CD4-positive, alpha-beta T cell treated with Interleukin-17A for 1 hour (primary cell): ENCODE results near the gene MIA2.
"Not testable (repeated sequence)": the region's sequence is repeated elsewhere in the genome, so short reads cannot be mapped to it uniquely, and the experiment has no call there.

ENCODE experiments used
- DNase-seq: peaks from one replicate; pipeline ENCODE4 v3.0.0-alpha.2; 2020

Gene MIA2, protein sequence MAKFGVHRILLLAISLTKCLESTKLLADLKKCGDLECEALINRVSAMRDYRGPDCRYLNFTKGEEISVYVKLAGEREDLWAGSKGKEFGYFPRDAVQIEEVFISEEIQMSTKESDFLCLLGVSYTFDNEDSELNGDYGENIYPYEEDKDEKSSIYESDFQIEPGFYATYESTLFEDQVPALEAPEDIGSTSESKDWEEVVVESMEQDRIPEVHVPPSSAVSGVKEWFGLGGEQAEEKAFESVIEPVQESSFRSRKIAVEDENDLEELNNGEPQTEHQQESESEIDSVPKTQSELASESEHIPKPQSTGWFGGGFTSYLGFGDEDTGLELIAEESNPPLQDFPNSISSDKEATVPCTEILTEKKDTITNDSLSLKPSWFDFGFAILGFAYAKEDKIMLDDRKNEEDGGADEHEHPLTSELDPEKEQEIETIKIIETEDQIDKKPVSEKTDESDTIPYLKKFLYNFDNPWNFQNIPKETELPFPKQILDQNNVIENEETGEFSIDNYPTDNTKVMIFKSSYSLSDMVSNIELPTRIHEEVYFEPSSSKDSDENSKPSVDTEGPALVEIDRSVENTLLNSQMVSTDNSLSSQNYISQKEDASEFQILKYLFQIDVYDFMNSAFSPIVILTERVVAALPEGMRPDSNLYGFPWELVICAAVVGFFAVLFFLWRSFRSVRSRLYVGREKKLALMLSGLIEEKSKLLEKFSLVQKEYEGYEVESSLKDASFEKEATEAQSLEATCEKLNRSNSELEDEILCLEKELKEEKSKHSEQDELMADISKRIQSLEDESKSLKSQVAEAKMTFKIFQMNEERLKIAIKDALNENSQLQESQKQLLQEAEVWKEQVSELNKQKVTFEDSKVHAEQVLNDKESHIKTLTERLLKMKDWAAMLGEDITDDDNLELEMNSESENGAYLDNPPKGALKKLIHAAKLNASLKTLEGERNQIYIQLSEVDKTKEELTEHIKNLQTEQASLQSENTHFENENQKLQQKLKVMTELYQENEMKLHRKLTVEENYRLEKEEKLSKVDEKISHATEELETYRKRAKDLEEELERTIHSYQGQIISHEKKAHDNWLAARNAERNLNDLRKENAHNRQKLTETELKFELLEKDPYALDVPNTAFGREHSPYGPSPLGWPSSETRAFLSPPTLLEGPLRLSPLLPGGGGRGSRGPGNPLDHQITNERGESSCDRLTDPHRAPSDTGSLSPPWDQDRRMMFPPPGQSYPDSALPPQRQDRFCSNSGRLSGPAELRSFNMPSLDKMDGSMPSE (N-terminal part only)

DNA sequence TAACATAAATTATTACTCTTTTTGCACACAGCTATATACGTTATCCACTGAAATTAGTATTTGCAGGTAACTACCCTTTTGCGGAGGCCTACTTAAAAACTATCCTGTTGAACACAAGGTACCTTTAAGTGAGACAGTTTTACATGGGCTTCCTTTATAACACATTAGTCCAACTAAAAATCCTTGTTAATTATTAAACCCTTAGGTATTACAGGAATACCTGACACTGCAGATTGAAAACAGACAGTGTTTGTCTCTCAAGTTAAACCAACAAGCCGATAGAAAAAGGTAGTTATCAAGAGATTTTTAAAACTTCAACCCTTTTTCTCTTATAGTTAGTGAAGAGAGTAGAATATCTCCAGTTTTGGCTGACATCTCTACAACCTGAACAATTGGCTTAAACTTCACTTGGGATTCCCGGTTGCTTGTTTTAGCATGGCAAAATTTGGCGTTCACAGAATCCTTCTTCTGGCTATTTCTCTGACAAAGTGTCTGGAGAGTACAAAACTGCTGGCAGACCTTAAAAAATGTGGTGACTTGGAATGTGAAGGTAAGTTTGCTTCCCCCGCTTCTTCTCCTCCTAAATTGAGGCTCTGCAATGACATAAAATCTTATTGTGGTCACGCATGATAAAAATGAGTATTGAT, at the start of gene MIA2:
Gene MIA2 (plus strand): TSS at position 236 of the 647 bp plus-strand sequence. CDS start 200 bp downstream, at position 436.
- no peak for DNase-seq

DNA sequence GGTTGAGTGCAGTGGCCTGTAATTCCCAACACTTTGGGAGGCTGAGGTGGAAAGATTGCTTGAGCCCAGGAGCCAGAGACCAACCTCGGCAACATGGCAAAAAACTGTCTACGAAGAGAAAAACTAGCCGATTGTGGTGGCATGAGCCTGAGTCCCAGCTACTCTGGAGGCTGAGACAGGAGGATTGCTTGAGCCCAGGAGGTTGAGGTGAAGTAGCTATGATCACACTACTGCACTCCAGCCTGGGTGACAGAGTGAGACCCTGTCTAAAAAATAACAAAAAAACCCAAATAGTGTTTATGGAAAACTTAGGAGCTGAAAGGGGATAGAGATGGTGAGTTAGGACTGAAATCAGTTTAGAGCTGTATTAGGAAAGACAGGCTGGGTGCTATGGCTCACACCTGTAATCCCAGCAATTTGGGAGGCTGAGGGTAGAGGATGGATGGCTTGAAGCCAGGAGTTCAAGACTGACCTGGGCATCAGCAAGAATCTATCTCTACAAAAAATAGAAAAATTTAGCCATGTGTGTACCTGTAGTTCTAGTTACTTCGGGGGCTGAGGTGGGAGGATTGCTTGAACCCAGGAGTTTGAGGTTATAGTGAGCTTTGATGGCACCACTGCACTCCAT, 49.0 kb upstream of the MIA2 start:
- DNase-seq = no peak

DNA sequence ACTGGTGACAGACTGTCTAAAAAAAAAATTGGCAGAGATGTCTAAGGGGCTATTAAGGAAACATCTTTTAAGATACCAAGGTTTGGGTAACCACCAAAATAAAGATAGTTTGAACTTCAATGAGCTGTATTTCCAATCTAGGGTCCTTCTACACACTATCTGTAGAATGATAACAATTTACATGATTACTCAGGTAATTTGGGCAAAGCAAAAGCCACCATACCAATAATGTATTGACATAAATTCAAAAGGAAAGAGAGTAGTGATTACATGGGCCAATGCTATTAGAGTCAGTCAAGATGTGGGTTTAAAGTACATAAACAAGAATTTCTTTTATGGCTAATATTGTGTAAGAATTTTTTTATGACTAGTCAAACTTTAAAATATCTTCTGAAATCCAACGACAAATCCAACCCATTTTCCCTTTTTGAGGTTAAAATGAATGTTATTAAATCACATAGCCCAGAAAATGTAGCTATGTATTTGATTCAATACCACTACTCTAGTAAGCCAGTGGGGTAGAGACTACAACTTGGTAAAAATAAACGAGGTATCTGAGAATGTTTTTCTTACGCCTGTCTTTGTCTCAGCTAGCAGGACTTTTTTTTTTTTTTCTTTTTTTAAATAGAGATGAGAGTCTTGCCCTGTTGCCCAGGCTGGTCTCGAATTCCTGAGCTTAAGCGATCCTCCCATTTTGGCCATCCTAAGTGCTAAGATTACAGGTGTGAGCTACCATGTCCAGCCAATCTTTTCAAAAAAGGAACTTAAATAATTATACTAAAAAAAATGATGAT, 48.3 kb upstream of the MIA2 start:
- DNase-seq = no peak

DNA sequence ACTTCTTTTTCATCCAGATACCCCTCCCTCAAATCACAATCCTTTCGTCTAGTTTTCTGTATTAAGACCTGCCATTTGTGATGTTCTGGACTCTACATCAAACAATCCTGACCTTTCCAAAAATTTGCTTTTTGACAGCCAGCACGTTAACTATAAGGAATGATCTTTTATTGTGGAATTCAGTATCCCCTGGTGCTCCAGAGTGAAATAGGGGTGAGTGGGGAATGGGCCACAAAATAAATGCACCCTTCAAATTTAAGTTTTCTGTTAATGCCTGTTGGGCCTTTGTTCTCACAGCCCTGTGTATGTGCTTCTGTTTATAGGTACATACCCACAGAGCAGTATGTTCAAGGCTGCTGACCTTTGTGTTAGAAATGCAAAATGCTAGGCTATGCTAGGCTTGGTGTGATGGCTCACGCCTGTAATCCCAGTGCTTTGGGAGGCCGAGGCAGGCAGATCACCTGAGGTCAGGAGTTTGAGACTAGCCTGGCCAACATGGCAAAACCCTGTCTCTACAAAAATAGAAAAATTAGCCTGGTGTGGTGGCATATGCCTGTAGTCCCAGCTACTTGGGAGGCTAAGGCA, 46.7 kb upstream of the MIA2 start:
- DNase-seq = no peak

DNA sequence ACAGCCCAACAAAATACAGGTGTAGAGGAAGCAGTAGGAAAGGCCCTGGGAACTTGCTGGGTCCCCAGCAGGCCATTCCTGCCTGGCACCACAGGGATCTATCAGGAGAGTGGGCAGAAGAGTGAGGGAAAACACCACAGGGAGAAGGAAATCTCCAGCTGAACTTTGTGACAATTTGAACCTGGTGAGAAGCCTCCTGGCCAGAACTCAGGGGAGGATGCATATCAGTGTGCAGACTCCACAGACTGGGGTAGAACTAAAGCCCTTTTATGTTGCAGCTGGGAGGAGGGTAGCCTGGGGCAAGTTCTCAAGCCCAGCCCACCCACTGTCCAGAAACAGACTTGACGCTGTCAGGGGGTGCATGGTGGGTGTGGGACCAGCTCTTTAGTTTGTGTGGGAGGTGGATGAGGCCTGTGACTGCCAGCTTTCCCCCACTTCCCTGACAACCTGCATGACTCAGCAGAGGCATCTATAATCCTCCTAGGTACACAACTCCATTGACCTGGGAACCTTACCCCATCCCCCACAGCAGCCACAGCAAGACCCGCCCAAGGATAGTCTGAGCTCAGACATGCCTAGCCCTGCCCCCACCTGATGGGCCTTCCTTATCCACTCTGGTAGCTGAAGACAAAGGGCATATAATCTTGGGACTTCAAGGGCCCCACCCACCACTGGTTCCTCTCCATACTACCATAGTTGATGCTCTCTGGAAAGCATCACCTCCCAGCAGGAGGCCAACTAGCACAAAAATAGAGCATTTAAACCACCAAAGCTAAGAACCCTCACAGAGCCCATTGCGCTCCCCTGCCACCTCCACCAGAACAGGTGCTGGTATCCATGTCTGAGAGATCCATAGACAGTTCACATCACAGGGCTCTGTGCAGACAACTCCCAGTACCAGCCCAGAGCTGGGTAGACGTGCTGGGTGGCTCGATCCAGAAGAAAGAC, 29.8 kb upstream of the MIA2 start:
- no peak for DNase-seq

DNA sequence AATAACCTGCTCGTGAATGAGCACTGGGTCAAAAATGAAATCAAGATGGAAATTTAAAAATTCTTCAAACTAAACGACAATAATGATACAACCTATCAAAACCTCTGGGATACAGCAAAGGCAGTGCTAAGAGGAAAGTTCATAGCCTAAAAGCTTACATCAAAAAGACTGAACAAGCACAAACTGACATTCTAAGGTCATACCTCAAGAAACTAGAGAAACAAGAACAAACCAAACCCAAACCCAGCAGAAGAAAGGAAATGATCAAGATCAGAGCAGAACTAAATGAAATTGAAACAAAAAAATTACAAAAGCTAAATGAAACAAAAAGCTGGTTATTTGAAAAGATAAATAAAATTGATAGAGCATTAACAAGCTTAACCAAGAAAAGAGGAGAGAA, 26.3 kb upstream of the MIA2 start:
- DNase-seq = not testable (repeated sequence)

DNA sequence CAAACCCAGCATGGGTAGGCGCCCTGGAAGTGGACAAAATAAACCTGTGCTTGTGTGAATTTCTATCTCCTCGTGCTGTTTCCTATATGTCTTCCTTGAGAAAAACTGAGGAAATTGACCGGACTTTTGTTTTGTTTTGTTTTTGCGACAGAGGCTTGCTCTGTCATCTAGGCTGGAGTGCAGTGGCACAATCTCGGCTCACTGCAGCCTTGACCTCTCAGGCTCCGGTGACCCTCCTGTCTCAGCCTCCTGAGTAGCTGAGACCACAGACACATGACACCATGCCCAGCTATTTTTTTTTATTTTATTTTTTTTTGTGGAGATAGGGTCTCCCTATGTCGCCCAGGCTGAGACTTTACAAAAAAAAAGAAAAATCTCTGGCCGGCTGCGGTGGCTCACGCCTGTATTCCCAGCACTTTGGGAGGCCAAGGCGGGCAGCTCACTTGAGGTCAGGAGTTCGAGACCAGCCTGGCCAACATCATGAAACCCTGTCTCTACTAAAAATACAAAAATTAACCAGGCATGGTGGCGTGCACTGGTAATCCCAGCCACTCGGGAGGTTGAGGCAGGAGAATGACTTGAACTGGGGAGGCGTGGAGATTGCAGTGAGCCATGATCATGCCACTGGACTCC, 22.5 kb upstream of the MIA2 start:
- no peak for DNase-seq

DNA sequence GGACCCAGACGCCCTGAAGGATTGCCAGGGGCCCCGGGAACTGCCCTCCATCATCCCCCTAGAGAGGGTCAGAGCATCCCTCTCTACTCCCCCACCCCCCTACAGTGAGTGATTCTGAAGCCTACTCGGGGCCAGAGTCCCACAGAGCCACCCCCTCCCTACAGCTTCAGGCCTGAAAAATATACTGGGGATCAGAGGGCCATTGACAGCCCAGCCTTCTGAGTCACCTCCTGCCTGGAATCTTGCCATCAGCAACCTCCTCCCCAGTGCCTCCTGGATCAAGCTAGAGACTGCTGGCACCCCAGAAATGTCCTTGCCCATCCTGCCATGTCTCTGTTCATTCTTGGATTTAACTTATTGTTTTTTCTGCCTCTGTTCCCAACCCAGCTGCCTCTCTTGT, 21.7 kb upstream of the MIA2 start:
- DNase-seq = no peak

DNA sequence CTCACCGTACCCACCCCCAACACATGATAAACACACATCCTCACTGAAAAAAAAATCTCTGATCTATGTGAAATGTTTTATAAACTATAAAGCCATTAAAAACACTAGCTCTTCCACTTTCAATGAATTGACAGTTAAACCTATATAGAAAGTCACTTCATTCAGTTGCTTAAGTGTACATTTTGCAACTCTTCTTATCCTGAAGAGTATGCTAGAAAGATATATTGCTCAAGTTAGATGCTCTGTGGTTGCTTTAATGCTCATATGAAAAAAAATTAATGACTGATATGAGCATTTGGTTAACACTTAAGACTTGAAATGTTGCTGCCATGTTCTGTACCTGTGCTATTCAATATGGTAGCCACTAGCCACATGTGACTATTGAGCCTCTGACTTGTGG, 21.0 kb upstream of the MIA2 start:
- DNase-seq = no peak

DNA sequence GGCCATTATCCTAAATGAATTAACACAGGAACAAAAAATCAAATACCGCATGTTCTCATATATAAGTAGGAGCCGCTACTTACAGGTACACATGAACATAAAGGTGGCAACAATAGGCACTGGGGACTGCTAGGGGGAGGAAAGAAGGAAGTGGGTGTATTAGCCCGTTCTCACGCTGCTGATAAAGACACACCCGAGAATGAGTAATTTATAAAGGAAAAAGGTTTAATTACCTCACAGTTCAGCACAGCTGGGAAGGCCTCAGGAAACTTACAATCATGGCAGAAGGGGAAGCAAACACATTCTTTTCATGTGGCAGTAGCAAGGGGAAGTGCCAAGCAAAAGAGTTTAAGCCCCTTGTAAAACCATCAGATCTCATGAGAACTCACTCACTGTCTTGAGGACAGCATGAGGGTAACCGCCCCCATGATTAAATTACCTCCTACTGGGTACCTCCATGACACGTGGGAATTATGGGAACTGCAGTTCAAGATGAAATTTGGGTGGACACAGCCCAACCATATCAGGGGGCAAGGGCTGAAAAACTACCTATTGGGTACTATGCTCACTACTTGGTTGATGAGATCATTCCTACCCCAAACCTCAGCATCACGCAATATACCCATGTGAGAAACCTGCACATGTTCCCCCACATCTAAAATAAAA, 16.4 kb upstream of the MIA2 start:
- DNase-seq = no peak

DNA sequence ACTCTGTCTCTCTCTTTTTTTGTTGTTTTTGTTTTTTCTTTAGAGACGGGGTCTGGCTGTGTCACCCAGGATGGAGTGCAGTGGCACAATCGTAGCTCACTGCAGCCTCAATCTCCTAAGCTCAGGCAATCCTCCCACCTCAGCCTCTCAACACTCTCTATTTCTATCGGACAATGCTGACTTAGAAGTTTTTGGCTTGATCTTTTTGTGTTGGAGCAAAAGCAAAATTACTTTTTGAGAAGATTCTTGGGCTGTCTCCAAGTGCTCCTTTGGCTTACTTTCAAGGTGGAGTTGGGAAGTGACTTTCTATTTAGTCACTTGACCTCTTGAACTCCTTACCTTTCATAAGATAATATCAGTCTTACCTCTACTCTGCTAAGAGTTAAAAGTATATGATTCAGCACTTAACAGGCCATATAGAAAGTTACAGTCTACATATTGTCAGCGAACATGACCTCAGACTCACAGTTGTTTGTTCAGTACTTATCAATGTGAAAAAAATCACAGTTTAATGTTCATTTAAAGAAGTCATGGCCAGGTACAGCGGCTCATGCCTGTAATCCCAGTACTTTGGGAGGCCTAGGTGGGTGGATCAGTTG, 15.4 kb upstream of the MIA2 start:
- DNase-seq = no peak

DNA sequence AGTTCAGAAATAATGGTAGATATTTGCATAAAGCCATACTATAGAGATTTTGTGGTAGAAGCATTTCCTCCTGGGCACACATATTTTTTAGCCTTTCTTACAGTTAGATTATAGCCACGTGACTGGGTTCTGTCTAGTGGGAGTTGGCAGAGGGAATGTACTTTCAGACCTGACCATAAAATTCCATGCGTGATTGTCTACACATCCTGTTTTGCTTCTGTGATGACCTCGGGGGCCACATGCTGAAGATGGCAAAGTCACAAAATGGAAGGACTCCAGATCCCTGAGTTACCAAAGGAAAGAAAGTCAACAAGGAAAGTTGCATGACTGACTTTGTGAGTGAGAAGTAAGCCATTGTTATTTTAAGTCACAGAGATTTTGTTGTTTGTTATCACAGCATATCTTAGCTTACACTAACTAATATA, 14.6 kb upstream of the MIA2 start:
- no peak for DNase-seq

DNA sequence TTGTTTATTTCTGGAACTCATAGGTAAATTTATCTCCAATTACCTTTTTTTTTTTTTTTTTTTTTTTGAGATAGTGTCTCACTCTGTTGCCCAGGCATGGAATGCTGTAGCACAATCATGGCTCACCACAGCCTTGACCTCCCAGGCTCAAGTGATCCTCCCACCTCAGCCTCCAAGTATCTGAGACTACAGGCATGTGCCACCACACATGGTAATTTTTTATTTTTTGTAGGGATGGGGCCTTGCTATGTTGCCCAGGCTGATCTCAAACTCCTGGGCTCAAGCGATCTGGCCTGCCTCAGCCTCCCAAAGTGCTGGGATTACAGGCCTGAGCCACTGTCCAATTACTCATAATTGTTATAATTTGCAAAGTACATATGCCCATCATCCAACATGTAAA, 13.2 kb upstream of the MIA2 start:
- not testable (repeated sequence) for DNase-seq

DNA sequence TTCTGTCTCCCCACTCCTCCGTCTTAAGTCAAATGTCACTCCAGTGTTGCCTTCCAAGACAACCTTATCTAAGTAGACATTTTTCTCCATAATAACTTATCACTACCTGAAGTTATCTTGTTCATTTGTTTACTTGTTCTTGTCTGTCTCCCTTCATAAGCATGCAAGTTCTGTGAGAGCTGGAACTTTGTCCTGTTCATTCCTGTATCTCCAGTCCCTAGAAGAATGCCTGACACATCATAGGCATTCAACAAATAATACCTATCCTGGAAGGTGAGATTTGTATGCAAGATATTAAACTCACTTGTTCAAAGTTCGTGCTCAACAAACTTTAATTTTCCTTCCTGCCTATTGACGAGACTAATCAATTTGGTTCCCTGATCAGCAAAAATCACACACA, 5.7 kb upstream of the MIA2 start:
- DNase-seq = no peak

DNA sequence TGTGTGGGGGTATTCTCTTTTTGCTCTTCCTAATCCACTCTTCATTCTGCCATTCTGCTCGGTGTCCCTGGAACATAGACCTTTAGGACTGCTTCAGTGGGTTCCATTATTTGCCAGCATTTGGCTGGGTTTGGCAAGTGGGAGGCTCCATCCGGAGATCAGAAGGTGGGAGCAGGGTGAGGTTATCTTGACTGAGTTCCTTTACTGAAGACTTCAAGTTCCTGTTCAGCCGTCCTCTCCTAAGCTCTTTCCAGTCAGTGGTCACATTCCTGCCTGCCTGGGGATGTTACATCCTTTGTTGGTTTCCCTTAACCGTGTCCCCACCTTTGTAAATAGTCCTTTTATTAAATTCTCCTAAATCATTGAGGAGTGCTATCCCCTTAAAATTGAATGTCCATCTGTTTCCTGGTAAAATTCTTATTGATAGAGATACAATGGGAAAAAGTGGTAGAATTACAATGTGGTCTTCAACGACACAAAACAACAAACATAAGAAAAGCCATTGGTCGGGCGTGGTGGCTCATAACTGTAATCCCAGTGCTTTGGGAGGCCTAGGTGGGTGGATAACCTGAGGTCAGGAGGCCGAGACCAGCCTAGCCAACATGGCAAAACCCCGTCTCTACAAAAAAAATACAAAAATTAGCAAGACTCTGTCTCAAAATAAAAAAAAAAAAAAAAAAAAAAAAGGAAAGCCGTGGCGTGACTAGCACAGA, 5.0 kb upstream of the MIA2 start:
- peak; percentile 3 for DNase-seq

DNA sequence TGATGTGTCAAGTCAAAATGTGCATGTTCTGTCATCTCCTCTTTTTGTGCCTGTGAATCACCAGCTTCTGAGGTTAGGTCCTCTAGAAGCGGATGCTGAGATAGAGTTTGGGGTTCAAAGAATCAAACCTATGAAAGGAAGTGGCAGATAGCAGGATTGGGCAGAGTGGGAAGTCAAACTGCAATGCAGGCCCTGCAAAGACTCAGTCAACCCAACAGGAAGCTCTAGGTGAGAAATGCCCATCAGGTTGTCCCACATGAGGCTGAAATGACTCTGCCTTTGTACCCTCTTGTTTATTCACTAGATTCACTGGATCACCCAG, 4.5 kb upstream of the MIA2 start:
- peak; percentile 78 for DNase-seq

DNA sequence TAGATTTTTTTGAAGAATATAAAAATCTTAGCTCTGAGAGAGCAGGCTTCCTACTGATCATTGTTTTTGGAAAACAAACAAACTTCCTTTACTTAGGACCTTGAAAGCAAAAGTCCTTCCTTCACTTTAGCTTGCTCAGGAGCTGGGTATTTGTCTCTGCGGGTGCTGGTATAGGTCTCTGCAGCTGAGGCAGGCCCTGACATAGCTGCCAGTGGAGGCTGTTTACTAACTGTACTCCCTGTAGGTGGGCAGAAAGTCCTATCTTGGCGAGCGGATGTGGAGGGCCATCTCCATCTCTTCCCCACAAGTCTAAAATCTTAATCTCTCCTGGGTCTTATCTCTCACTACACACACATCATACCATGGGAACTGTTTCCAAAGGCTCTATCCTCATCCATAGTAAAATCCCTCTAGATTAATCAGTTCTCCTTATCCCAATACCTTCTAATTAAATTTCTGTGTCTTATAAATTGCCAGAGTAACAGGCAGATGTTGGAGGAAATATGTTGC, 4.1 kb upstream of the MIA2 start:
- no peak for DNase-seq
